Measurements from ENCODE around the gene TMED1.
A peak's percentile ranks its signal among the peaks of the same experiment; 100 is the strongest.

TMED1 gene

DNA sequence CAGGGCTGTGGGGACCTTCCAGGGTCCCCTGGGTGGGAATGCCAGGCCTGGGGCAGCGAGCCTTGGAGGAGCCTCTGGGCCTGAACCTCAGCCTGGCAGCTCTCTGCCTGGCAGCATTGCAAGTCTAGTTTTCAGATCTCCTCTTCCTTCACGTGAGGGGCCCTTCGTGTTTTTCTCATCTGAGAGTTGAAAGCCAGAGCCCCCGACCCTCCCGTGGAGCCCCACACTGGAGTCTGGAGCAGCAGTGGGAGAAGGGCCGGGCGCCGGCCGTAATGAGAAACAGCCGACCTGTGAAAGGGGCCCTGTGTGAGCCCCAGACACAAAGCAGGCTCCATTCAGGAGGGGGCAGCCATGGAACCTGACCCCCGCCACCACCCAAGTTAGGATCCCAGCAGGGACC is 19.3 kb downstream of the TMED1 start:
- H3K23ac ChIP-seq (ENCODE audit: low read length) = no peak overlapping the region
- no CpG with 5 or more reads among the region's 11 CpGs for WGBS (ENCODE audit: extremely low coverage, insufficient coverage, insufficient read length)
- H2AK5ac ChIP-seq (ENCODE audit: low read length) = no peak overlapping the region
- H3K27me3 ChIP-seq (ENCODE audit: insufficient read depth, low read length) = no peaks in the 10 kb centered on the region
- no peak overlapping the region for H3K4ac ChIP-seq (ENCODE audit: low read depth, low read length)
- no peak overlapping the region for H4K91ac ChIP-seq (ENCODE audit: low read depth, low read length)
- no peak overlapping the region for H3K14ac ChIP-seq (ENCODE audit: low read length)
- H2BK120ac ChIP-seq (ENCODE audit: insufficient read depth, low read length, poor library complexity) = no peak overlapping the region
- no peak overlapping the region for H3K27ac ChIP-seq (ENCODE audit: low read depth, low read length)
- H4K12ac ChIP-seq (ENCODE audit: low read depth, low read length) = no peak overlapping the region
- H3K36me3 ChIP-seq (ENCODE audit: control insufficient read depth in 1 of 2, insufficient read depth in 2 of 2, low read length in 2 of 2) = peaks cover 54 to 67% of the 10 kb centered on the region in 2 experiments
- H2BK5ac ChIP-seq (ENCODE audit: low read depth, low read length, poor library complexity) = no peak overlapping the region
- DNase-seq = no peak
- H3K18ac ChIP-seq (ENCODE audit: low read length) = no peak overlapping the region
- H3K4me1 ChIP-seq (ENCODE audit: control insufficient read depth in 1 of 2, insufficient read depth in 2 of 2, low read length in 2 of 2) = peaks cover 4 to 8% of the 10 kb centered on the region in 2 experiments
- H3K79me2 ChIP-seq (ENCODE audit: control insufficient read depth, insufficient read depth, low read length, poor library complexity) = no peaks in the 10 kb centered on the region
- no peak overlapping the region for H3K9ac ChIP-seq (ENCODE audit: low read length)
- H3K79me1 ChIP-seq (ENCODE audit: low read length) = no peaks in the 10 kb centered on the region
- no peak overlapping the region for H3K4me3 ChIP-seq (ENCODE audit: low read depth, low read length)
- H3K4me2 ChIP-seq (ENCODE audit: low read length) = no peak overlapping the region
- H4K8ac ChIP-seq (ENCODE audit: low read depth, low read length) = no peak overlapping the region
- H3K9me3 ChIP-seq (ENCODE audit: insufficient read depth, low read depth, low read length) = peaks cover 2% of the 10 kb centered on the region
- H2BK12ac ChIP-seq (ENCODE audit: low read length) = no peak overlapping the region
- no peak overlapping the region for H2AFZ ChIP-seq (ENCODE audit: insufficient read depth, low read length, poor library complexity)

- no peak overlapping the region for H2AK5ac ChIP-seq (ENCODE audit: low read length)
- WGBS (ENCODE audit: extremely low coverage, insufficient coverage, insufficient read length) = no CpG with 5 or more reads among the region's 21 CpGs
- peaks cover 58 to 68% of the 10 kb centered on the region in 2 experiments for H3K36me3 ChIP-seq (ENCODE audit: control insufficient read depth in 1 of 2, insufficient read depth in 2 of 2, low read length in 2 of 2)
- no peak overlapping the region for H3K18ac ChIP-seq (ENCODE audit: low read length)
- H4K8ac ChIP-seq (ENCODE audit: low read depth, low read length) = no peak overlapping the region
- H3K4me3 ChIP-seq (ENCODE audit: low read depth, low read length) = no peak overlapping the region
- no peak overlapping the region for H2BK12ac ChIP-seq (ENCODE audit: low read length)
- no peak overlapping the region for H3K14ac ChIP-seq (ENCODE audit: low read length)
- no peak overlapping the region for H3K4me2 ChIP-seq (ENCODE audit: low read length)
- H3K27ac ChIP-seq (ENCODE audit: low read depth, low read length) = no peak overlapping the region
- peaks cover 2% of the 10 kb centered on the region for H3K9me3 ChIP-seq (ENCODE audit: insufficient read depth, low read depth, low read length)
- no peak overlapping the region for H3K9ac ChIP-seq (ENCODE audit: low read length)
- H3K23ac ChIP-seq (ENCODE audit: low read length) = no peak overlapping the region
- peaks cover 4 to 8% of the 10 kb centered on the region in 2 experiments for H3K4me1 ChIP-seq (ENCODE audit: control insufficient read depth in 1 of 2, insufficient read depth in 2 of 2, low read length in 2 of 2)
- no peak overlapping the region for H2AFZ ChIP-seq (ENCODE audit: insufficient read depth, low read length, poor library complexity)
- H3K79me1 ChIP-seq (ENCODE audit: low read length) = no peaks in the 10 kb centered on the region
- H3K4ac ChIP-seq (ENCODE audit: low read depth, low read length) = no peak overlapping the region
- H4K12ac ChIP-seq (ENCODE audit: low read depth, low read length) = no peak overlapping the region
- H3K79me2 ChIP-seq (ENCODE audit: control insufficient read depth, insufficient read depth, low read length, poor library complexity) = no peaks in the 10 kb centered on the region
- H2BK120ac ChIP-seq (ENCODE audit: insufficient read depth, low read length, poor library complexity) = no peak overlapping the region
- no peak for DNase-seq
- H4K91ac ChIP-seq (ENCODE audit: low read depth, low read length) = no peak overlapping the region
- H3K27me3 ChIP-seq (ENCODE audit: insufficient read depth, low read length) = no peaks in the 10 kb centered on the region
- H2BK5ac ChIP-seq (ENCODE audit: low read depth, low read length, poor library complexity) = no peak overlapping the region
These were observed 19.9 kb downstream of the TMED1 start for GRCh38 chr19:10815969-10816644.

DNA sequence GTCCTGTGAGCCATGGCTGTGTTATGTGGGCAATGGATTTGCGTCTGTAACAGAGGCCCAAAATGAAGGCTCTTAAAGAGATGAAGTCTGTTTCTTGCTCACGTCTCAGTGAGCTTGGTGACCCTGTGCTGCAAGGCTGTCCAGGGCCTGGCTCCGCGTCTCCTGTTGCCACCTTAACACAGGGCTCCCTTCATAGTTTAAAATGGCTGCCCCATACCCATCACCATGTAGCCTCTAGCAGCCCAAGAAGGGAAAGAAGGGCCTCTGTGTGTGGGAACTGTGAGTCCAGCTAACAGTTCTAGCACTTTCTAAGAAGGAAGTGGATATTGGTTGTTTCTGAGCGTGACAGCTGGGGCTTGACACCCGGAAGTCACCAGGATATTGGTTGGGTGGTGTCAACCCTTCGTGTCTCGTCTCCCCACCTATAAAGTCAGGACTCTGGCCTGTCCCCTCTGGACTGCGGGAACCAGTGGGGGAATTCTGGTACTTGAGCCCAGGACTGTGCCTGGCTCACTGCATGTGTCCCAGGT is 20.9 kb downstream of the TMED1 start:
- Histone ChIP-seq H4K12ac (ENCODE audit: low read depth, low read length) (no peak overlapping the region), H3K14ac (ENCODE audit: low read length) (no peak overlapping the region), H4K91ac (ENCODE audit: low read depth, low read length) (no peak overlapping the region), H3K79me2 (ENCODE audit: control insufficient read depth, insufficient read depth, low read length, poor library complexity) (no peaks in the 10 kb centered on the region), H2AK5ac (ENCODE audit: low read length) (no peak overlapping the region), H3K79me1 (ENCODE audit: low read length) (no peaks in the 10 kb centered on the region), H3K4me2 (ENCODE audit: low read length) (no peak overlapping the region), H2AFZ (ENCODE audit: insufficient read depth, low read length, poor library complexity) (no peak overlapping the region), H3K4ac (ENCODE audit: low read depth, low read length) (no peak overlapping the region), H4K8ac (ENCODE audit: low read depth, low read length) (no peak overlapping the region), H3K27ac (ENCODE audit: low read depth, low read length) (no peak overlapping the region), H2BK12ac (ENCODE audit: low read length) (no peak overlapping the region), H2BK120ac (ENCODE audit: insufficient read depth, low read length, poor library complexity) (no peak overlapping the region), H3K27me3 (ENCODE audit: insufficient read depth, low read length) (no peaks in the 10 kb centered on the region), H2BK5ac (ENCODE audit: low read depth, low read length, poor library complexity) (no peak overlapping the region), H3K9me3 (ENCODE audit: insufficient read depth, low read depth, low read length) (peaks cover 3% of the 10 kb centered on the region), H3K4me1 (ENCODE audit: control insufficient read depth in 1 of 2, insufficient read depth in 2 of 2, low read length in 2 of 2) (peaks cover 4 to 8% of the 10 kb centered on the region in 2 experiments), H3K18ac (ENCODE audit: low read length) (no peak overlapping the region), H3K9ac (ENCODE audit: low read length) (no peak overlapping the region), H3K4me3 (ENCODE audit: low read depth, low read length) (no peak overlapping the region), H3K23ac (ENCODE audit: low read length) (no peak overlapping the region), H3K36me3 (ENCODE audit: control insufficient read depth in 1 of 2, insufficient read depth in 2 of 2, low read length in 2 of 2) (peaks cover 58 to 68% of the 10 kb centered on the region in 2 experiments)
- no CpG with 5 or more reads among the region's 9 CpGs for whole genome bisulfite sequencing (ENCODE audit: extremely low coverage, insufficient coverage, insufficient read length)
- no peak for DNase-seq

DNA sequence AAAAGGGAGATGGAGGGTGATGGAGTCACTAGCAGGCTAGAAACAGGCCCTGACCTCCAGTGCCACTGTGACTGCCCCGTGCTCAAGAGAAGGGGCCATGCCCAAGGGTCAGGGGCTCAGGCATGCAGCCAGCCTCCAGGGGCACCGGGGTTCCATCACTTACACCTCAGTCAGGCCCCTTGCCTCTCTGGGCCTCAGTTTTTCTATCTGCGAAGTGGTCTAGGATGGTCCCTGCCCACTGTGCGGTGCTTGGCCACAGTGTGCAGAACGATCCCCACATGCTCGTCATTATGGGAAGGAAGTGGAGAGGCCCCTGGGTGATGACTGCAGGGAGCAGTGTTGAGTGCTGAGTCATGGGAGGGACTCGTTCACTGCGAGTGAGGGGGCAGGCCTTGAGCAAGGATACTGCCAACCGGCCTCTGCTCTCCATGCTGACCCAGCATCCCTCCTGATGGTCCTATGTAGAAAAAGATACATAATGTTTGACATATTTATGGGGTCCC is 23.1 kb downstream of the TMED1 start:
- H3K14ac ChIP-seq (ENCODE audit: low read length) = no peak overlapping the region

More for the DNA sequence above, 23.1 kb downstream of the TMED1 start:
- H3K79me1 ChIP-seq (ENCODE audit: low read length) = no peaks in the 10 kb centered on the region
- H3K23ac ChIP-seq (ENCODE audit: low read length) = no peak overlapping the region
- H2AK5ac ChIP-seq (ENCODE audit: low read length) = no peak overlapping the region
- no peak overlapping the region for H2BK12ac ChIP-seq (ENCODE audit: low read length)
- H3K27ac ChIP-seq (ENCODE audit: low read depth, low read length) = no peak overlapping the region
- H2BK5ac ChIP-seq (ENCODE audit: low read depth, low read length, poor library complexity) = no peak overlapping the region
- no peak overlapping the region for H2AFZ ChIP-seq (ENCODE audit: insufficient read depth, low read length, poor library complexity)
- no peak overlapping the region for H4K91ac ChIP-seq (ENCODE audit: low read depth, low read length)
- peaks cover 55 to 66% of the 10 kb centered on the region in 2 experiments for H3K36me3 ChIP-seq (ENCODE audit: control insufficient read depth in 1 of 2, insufficient read depth in 2 of 2, low read length in 2 of 2)
- no peak overlapping the region for H3K4ac ChIP-seq (ENCODE audit: low read depth, low read length)
- H3K18ac ChIP-seq (ENCODE audit: low read length) = no peak overlapping the region
- H4K12ac ChIP-seq (ENCODE audit: low read depth, low read length) = no peak overlapping the region
- H3K4me1 ChIP-seq (ENCODE audit: control insufficient read depth in 1 of 2, insufficient read depth in 2 of 2, low read length in 2 of 2) = peaks cover 4 to 8% of the 10 kb centered on the region in 2 experiments
- H2BK120ac ChIP-seq (ENCODE audit: insufficient read depth, low read length, poor library complexity) = no peak overlapping the region
- no CpG with 5 or more reads among the region's 9 CpGs for WGBS (ENCODE audit: extremely low coverage, insufficient coverage, insufficient read length)
- no peaks in the 10 kb centered on the region for H3K27me3 ChIP-seq (ENCODE audit: insufficient read depth, low read length)
- peak; percentile 51 to 64 for DNase-seq
- no peak overlapping the region for H4K8ac ChIP-seq (ENCODE audit: low read depth, low read length)
- no peak overlapping the region for H3K4me3 ChIP-seq (ENCODE audit: low read depth, low read length)
- no peak overlapping the region for H3K9ac ChIP-seq (ENCODE audit: low read length)
- no peaks in the 10 kb centered on the region for H3K79me2 ChIP-seq (ENCODE audit: control insufficient read depth, insufficient read depth, low read length, poor library complexity)
- no peak overlapping the region for H3K4me2 ChIP-seq (ENCODE audit: low read length)
- H3K9me3 ChIP-seq (ENCODE audit: insufficient read depth, low read depth, low read length) = peaks cover 3% of the 10 kb centered on the region
